ENCODE results near the gene EPS8.

- TF ChIP-seq CTCF (IDR thresholded peaks at IDR 0.05) = no peak
- no peak for TF ChIP-seq EZH2 (IDR thresholded peaks at IDR 0.05; ENCODE audit: borderline replicate concordance, insufficient read depth, low read depth, low read length, poor library complexity, severe bottlenecking)
These were observed 86.9 kb downstream of the EPS8 start for GRCh38 chr12:15702276-15702675.
